Stimulated activated CD4-positive, alpha-beta T cell treated with anti-CD3 and anti-CD28 coated beads, Interleukin-4, amount 100 ng/mL, for 24 hours (primary cell): ENCODE results near the gene ORM2.

ENCODE experiments used
- DNase-seq: peaks from one replicate; pipeline ENCODE4 v3.0.0-alpha.2; 2020

The ORM2 gene

DNA sequence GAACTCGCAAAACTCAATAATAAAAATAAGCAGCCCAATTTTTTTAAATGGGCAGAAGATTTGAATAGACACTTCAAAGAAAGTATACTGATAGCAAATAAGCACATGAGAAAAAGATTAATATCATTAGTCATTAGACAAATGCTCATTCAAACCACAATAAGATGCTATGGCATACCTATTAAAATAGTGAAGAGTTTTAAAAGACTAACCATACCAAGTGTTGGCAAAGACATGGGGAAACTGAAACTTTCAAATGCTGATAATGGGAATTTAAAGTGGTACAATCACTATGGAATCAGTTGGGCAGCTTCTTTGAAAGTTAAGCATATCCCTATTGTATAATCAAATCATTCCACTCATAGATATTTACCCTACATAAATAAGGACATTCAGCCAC lies 33.3 kb upstream of the ORM2 start:
- no peak for DNase-seq

GRCh38 chr9:114299286-114300152 lies 30.1 kb upstream of the ORM2 start:
- no peak for DNase-seq

DNA sequence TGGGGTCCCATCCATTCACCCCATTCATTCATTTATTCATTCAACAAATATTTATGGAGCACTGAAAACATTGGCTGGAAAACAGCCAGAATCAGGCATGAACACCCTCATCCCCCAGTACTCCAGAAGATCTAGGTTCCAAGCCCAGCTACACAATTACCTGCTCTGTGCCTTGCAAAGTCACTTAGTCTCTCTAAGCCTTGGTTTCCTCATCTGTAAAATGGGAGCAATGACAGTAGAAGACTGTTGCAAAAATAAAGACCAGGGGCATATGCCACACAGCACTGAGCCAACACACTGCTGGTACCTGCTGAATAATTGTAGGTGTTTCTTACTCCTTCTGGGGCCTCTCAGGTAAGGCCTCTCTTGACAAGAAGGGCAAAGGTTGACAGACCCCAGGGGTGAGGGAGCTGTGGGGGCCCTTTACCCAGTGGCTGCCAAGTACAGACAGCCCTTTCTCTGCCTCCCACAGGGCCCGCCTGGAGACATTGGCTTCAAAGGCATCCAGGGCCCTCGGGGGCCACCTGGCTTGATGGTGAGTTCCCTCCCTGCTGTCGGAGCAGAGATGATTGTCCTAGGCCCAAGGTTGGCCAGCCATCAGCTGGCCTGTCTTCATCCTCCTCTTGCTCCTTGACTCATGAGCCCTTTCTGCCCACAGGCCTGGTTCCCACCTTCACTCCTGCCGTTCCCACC lies 29.4 kb upstream of the ORM2 start:
- DNase-seq = no peak

- DNase-seq = no peak
These were observed 28.5 kb upstream of the ORM2 start for GRCh38 chr9:114300846-114301797.

DNA sequence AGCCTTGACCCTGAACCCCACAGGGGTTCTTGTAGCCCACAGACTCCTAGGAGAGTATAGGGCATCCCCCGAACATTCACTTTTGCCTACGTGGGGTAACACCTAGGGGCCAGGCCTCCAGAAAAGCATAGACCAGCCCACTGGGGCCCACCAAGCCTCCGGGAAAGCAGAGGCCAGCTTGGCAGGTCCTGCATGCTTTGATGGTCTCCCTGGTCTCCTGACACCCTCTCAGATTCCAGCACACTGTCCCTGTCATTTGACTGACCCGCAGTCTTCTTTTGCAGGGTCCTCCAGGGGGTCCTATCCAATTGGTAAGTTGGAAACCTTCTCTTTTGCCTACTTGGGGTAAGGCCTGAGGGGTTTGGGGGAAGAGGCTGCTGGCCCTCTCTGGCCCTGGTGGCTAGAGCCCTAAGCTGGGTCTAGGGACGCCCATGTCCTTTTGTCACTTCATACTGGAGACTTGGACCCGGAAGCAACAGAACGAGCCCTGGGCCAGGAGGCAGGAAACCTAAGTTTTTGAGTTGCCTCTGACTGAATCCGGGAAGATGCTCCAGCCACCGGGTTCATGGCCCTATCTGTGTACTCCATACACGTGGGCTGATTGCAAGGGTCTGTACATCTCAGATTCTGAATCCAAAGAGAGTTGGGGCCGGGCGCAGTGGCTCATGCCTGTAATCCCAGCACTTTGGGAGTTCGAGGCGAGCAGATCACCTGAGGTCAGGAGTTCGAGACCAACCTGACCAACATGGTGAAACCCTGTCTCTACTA lies 27.7 kb upstream of the ORM2 start:
- no peak for DNase-seq

GRCh38 chr9:114302727-114303126 lies 26.9 kb upstream of the ORM2 start:
- DNase-seq = no peak

- DNase-seq = no peak
These were observed 26.1 kb upstream of the ORM2 start for GRCh38 chr9:114303571-114303970.

DNA sequence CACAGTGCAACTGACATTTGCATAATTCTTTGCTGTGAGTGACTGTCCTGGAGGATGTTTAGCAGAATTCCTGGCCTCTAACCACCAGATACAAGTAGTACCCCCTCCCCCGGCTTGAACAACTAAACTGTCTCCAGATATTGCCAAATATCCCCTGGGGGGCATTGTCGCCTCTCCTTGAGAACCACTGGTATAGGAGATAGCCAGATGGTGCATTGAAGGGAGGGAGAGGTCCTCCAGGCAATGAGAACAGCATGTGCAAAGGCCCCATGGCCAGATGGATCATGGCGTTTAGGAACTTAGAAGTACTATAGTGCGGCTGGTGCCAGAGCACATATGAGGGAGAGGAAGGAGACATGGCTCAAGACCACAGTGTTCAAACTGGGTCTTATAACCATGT lies 25.7 kb upstream of the ORM2 start:
- no peak for DNase-seq

DNA sequence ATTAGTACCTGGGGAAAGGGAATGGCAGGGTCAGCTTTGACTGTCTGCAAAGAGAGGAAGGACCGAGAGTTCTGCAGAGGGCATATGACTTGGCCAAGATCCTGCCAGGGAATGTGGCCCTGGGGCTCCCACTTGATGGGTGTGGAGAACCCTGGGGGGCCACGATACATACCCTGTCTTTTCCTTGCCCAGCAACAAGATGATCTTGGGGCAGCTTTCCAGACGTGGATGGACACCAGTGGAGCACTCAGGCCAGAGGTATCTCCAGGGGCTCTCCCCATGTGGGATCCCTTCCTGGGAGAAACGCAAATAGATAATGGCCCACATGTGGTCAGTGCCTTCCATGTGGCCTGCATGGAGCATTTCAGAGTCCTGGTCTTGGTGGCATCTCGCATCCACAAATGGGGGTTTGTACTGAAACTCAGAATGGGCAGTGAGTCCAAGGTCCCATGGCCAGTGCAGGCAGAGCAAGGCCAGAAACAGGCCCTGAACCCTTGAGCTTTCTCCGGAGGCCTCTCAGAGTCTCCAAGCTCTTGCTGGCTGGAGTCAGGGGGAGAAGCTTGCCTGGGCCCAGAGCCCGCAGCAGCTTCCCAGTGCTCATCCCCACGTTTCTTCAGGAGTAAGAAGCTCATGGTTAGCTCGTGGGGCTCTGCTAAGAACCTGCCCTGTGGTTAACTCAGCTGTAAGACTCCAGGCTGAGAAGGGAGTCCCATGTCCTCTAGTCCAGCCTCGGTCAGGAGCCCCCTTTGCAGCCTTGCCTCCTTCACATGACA lies 25.1 kb upstream of the ORM2 start:
- DNase-seq = no peak

- DNase-seq = no peak
These were observed 21.8 kb upstream of the ORM2 start for GRCh38 chr9:114307899-114308267.

GRCh38 chr9:114308361-114308950 lies 21.2 kb upstream of the ORM2 start:
- no peak for DNase-seq

DNA sequence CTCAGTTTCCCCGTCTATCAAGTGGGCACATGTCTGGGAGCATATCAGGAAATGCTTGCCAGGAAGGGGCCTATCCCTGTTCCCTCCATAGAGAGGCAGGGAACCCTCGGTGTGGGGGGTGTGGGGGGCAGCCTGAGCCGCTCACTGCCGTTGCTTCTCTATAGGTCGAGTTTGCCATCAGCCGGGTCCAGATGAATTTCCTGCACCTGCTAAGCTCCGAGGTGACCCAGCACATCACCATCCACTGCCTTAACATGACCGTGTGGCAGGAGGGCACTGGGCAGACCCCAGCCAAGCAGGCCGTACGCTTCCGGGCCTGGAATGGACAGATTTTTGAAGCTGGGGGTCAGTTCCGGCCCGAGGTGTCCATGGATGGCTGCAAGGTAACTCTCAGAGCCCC lies 20.6 kb upstream of the ORM2 start:
- no peak for DNase-seq

DNA sequence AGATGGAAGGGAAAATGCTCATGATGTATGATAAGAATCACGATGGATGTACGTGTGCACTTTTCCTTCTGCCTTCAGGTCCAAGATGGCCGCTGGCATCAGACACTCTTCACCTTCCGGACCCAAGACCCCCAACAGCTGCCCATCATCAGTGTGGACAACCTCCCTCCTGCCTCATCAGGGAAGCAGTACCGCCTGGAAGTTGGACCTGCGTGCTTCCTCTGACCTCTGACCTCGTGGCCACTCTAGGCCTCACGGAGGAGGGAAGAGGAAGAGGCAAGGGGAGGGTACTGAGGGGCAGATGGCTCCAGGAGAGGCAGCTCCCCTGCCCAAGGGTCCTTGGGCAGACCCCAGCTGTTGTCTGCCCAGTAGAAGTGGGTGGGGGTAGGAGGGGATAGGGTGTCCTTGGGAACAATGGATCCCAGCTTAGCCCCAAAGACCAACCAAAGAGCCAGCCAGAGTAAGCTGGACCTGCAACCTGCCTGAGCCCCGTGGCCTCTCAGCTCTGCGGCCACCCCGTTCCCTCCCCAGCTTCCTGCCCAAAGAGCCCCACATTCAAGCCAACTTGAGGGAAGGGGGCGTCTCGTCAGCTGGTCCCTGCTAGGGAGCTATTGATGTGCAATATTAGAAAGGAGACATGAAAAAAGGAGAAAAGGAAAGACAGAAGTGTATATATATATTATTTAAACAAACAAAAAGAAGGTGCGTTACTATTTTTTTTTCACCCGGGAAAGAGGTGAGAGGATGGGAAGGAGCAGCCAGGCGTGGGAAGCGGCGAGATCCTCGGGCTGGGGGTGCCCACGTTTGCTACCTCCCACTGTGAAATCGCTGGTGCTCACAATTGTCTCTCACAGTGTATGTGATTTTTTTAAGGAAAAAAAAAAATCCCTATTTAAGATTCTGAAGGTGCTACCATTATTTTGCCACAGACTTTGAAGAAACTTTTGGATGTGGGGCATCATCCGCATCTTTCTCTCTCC lies 18.9 kb upstream of the ORM2 start:
- DNase-seq = no peak

DNA sequence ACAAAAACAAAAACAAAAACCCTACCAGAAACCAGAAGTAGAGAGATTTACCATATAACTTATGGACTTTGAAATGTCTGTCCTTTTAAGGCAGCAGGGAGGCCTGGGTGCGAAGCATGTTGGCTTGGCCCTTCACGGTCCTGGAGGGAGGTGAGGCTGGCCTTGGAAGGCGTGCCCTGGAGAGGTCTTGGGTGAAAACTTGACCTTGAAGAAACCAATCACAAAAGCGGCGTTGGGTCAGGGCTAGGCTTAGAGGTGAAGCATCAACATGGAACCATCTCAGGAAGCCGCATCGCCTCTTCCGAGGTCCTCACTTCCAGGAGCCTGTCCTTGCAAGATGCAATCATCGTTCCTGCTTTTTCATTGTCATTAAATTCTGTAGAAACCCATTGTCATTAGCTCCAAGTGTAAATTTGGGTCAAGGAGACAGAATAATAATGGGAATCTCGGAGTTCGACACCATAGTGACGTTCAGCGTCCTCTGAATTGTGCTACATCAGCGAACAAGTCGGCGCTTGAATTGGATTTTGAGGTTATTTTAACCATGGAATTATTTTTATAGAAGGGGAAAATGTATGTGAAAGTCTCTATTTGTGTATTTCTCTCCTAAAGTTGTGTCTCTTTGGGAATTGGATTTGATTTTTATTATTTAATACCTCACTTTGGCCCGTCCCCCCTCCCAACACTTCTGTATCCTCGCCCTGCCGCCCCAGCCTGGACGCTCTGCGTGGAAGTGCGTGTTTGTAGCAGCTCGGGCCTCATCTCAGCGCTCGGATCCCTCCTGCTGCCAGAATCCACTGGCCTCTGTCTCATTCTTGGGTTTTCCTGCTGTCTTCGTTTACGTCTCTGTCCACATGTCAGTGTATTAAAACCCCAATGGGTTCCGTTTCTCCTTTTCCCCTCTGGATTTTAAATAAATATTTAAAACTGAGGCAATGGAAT lies 17.8 kb upstream of the ORM2 start:
- DNase-seq = no peak

DNA sequence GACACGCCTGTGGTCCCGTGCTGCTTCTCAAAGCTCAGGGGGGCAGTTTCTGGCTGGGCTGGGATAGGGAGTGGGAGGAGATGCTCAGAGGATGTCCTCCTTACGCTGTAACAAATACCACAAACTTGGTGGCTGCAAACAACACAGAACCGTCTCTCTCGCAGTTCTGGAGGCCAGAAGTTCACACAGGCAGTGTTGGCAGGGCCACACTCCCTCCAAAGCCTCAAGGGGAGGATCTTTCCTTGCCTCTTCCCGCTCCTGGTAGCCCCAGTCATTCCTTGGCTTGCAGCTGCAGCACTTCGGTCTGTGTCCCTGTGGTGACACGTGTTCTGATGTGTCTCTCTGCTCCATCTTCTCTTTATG lies 17.2 kb upstream of the ORM2 start:
- no peak for DNase-seq

GRCh38 chr9:114313186-114313585 lies 16.5 kb upstream of the ORM2 start:
- no peak for DNase-seq

- DNase-seq = no peak
These were observed 15.3 kb upstream of the ORM2 start for GRCh38 chr9:114314256-114314867.
